Head of caudate nucleus (tissue), 42 donors: ENCODE data around the gene GIMAP7.
"Not testable (repeated sequence)": the region's sequence is repeated elsewhere in the genome, so short reads cannot be mapped to it uniquely, and the experiment has no call there.

Experiments
- DNase-seq, 42 donors: peaks; one replicate each; pipeline versions ENCODE4 v3.0.0 to v3.0.0-alpha.2; 2020 to 2021; ENCODE audit warnings: mixed read lengths in 7 of 42
- intact Hi-C: fragments of 100-400 bp; cut with DNase I; formaldehyde crosslinking; loops from one replicate; pipeline ENCODE4 v1.15.0; 2022

The GIMAP7 gene

GRCh38 chr7:150514748-150515222 lies at the start of gene GIMAP7:
Gene GIMAP7, plus strand, starts transcription at chr7:150514872. Its CDS starts 5,103 bp downstream, at chr7:150519975.
- peak in 1 of 42 donors; percentile 15 for DNase-seq
- intact Hi-C loops, result no loop called here

GRCh38 chr7:150464962-150465361 lies 49.7 kb upstream of the GIMAP7 start:
- DNase-seq, result peak in 1 of 42 donors; percentile 8
- intact Hi-C loops, result no loop called here

- intact Hi-C loops, result no loop called here
- no peak for DNase-seq
Measured at GRCh38 chr7:150465414-150465813, 49.3 kb upstream of the GIMAP7 start.

- intact Hi-C loops, result no loop called here
- DNase-seq, result peak in 3 of 42 donors; percentile 28 to 35 (median 29)
Measured at GRCh38 chr7:150466477-150466876, 48.2 kb upstream of the GIMAP7 start.

- intact Hi-C loops, result no loop called here
- DNase-seq, result no peak
Measured at GRCh38 chr7:150468241-150468640, 46.4 kb upstream of the GIMAP7 start.

- intact Hi-C loops, result no loop called here
- no peak for DNase-seq
Measured at GRCh38 chr7:150471886-150472285, 42.8 kb upstream of the GIMAP7 start.

- no peak for DNase-seq
- intact Hi-C loops, result no loop called here
Measured at GRCh38 chr7:150473902-150474301, 40.8 kb upstream of the GIMAP7 start.

- intact Hi-C loops, result no loop called here
Measured at GRCh38 chr7:150476285-150476684, 38.4 kb upstream of the GIMAP7 start.

GRCh38 chr7:150476819-150477631 lies 37.6 kb upstream of the GIMAP7 start:
- no peak for DNase-seq
- intact Hi-C loops, result no loop called here

More at GRCh38 chr7:150476285-150476684, 38.4 kb upstream of the GIMAP7 start:
- DNase-seq, result no peak

GRCh38 chr7:150479023-150479716 lies 35.5 kb upstream of the GIMAP7 start:
- intact Hi-C loops, result no loop called here

GRCh38 chr7:150481186-150481920 lies 33.3 kb upstream of the GIMAP7 start:
- intact Hi-C loops, result no loop called here
- DNase-seq, result peak in 1 of 42 donors; percentile 19

More at GRCh38 chr7:150479023-150479716, 35.5 kb upstream of the GIMAP7 start:
- DNase-seq, result no peak

GRCh38 chr7:150481922-150482321 lies 32.8 kb upstream of the GIMAP7 start:
- no peak for DNase-seq
- intact Hi-C loops, result no loop called here

- DNase-seq, result peak in 1 of 42 donors; percentile 18
Measured at GRCh38 chr7:150483514-150483913, 31.2 kb upstream of the GIMAP7 start.

GRCh38 chr7:150484071-150484470 lies 30.6 kb upstream of the GIMAP7 start:
- DNase-seq, intact Hi-C loops: not testable (repeated sequence)

More at GRCh38 chr7:150483514-150483913, 31.2 kb upstream of the GIMAP7 start:
- intact Hi-C loops, result not testable (repeated sequence)

GRCh38 chr7:150487625-150488024 lies 27.0 kb upstream of the GIMAP7 start:
- intact Hi-C loops, result no loop called here
- DNase-seq, result no peak

GRCh38 chr7:150489782-150490181 lies 24.9 kb upstream of the GIMAP7 start:
- intact Hi-C loops, result no loop called here

GRCh38 chr7:150493442-150493841 lies 21.2 kb upstream of the GIMAP7 start:
- intact Hi-C loops, DNase-seq: not testable (repeated sequence)

More at GRCh38 chr7:150489782-150490181, 24.9 kb upstream of the GIMAP7 start:
- no peak for DNase-seq

GRCh38 chr7:150502519-150502918 lies 12.2 kb upstream of the GIMAP7 start:
- no peak for DNase-seq
- intact Hi-C loops, result no loop called here

GRCh38 chr7:150503155-150503554 lies 11.5 kb upstream of the GIMAP7 start:
- DNase-seq, result no peak
- intact Hi-C loops, result no loop called here
